B cell (primary cell): ENCODE results near the gene HDHD3. TPM values are rescaled to one million over a fixed set of nuclear protein-coding genes. Genes with fewer than 3 reads are reported as not detected.

Source experiments
- ATAC-seq: fragments of 200-7000 bp; cut with Tn5 transposase; one replicate; pipeline ENCODE4 v1.10.0; 2021; ENCODE audit warnings: low read depth, mild to moderate bottlenecking, moderate number of reproducible peaks, moderate library complexity
- CTCF ChIA-PET: fragments of 350-600 bp; sonication (Branson Sonifier 250); formaldehyde crosslinking; loops from one replicate; lab custom pipeline; 2021; ENCODE audit warnings: antibody characterized with exemption, inconsistent platforms; lab: Charles Lee
- POLR2A ChIA-PET: fragments of 350-600 bp; sonication (Branson Sonifier 250); formaldehyde crosslinking; loops from one replicate; lab custom pipeline; 2021; ENCODE audit warnings: antibody characterized with exemption; lab: Charles Lee
- DNase-seq: peaks from one replicate; pipeline ENCODE4 v3.0.0; 2013
- H2AFZ ChIP-seq: 2 replicates; pipeline ENCODE4 v1.6.1; 2012; ENCODE audit warnings: mild to moderate bottlenecking, low read depth, low read length; ENCODE audit not compliant: insufficient read depth, poor library complexity, severe bottlenecking
- H3K27ac ChIP-seq, 2 donors: 1 replicate in 1 of 2; 2 replicates in 1 of 2; pipeline ENCODE4 v1.5.1; 2012 to 2013; ENCODE audit warnings: low read length in 2 of 2, mild to moderate bottlenecking in 2 of 2, moderate library complexity in 1 of 2
- H3K27me3 ChIP-seq, 4 experiments: fragments of 200-600 bp in 1 of 4; sonication (generic) in 1 of 4; replicated peaks in 1 of 4; 1 replicate in 2 of 4; 2 replicates in 2 of 4; pipeline versions ENCODE4 v1.6.1 to v1.7.0; 2013 to 2016; ENCODE audit warnings: low read length in 3 of 4, mild to moderate bottlenecking in 2 of 4, mixed read lengths in 1 of 4, moderate library complexity in 1 of 4; ENCODE audit not compliant: insufficient read depth in 4 of 4, control insufficient read depth in 3 of 4; ENCODE audit errors: control extremely low read depth in 1 of 4
- H3K36me3 ChIP-seq, 2 experiments: replicated peaks in 1 of 2; 1 replicate in 1 of 2; 2 replicates in 1 of 2; pipeline versions ENCODE4 v1.6.1 to v1.7.1; 2013; ENCODE audit warnings: low read length in 1 of 2; ENCODE audit not compliant: insufficient read depth in 2 of 2, control insufficient read depth in 1 of 2; ENCODE audit errors: control extremely low read depth in 1 of 2, extremely low read depth in 1 of 2
- H3K4me1 ChIP-seq, 2 donors: fragments of 200-600 bp in 1 of 2; sonication (generic) in 1 of 2; 1 replicate in 1 of 2; 2 replicates in 1 of 2; pipeline versions ENCODE4 v1.5.1 to v1.6.1; 2013 to 2017; ENCODE audit warnings: low read length in 2 of 2; ENCODE audit not compliant: control insufficient read depth in 2 of 2, insufficient read depth in 2 of 2
- H3K4me2 ChIP-seq: replicated peaks from 2 replicates; pipeline ENCODE3; 2012; ENCODE audit warnings: mild to moderate bottlenecking, low read depth, low read length; ENCODE audit not compliant: poor library complexity, severe bottlenecking
- H3K4me3 ChIP-seq, 5 experiments: fragments of 200-600 bp in 1 of 5; sonication (generic) in 1 of 5; 1 replicate in 3 of 5; 2 replicates in 2 of 5; pipeline versions ENCODE4 v1.5.1 to v1.7.0; 2011 to 2016; ENCODE audit warnings: low read length in 4 of 5, mild to moderate bottlenecking in 4 of 5, low read depth in 2 of 5, control low read depth in 1 of 5, moderate library complexity in 1 of 5; ENCODE audit not compliant: insufficient read depth in 1 of 5; ENCODE audit errors: control extremely low read depth in 1 of 5, extremely low read depth in 1 of 5
- H3K79me2 ChIP-seq: fragments of 200-600 bp; sonication (generic); one replicate; pipeline ENCODE4 v1.6.0; 2016; ENCODE audit warnings: low read length; ENCODE audit not compliant: control insufficient read depth, insufficient read depth
- H3K9ac ChIP-seq: fragments of 200-600 bp; sonication (generic); 2 replicates; pipeline ENCODE4 v1.6.1; 2017; ENCODE audit warnings: mild to moderate bottlenecking, low read length, moderate library complexity
- H3K9me3 ChIP-seq, 3 donors: one replicate each; pipeline versions ENCODE4 v1.6.1 to v1.7.1; 2013; ENCODE audit warnings: low read length in 2 of 3; ENCODE audit not compliant: control insufficient read depth in 2 of 3, insufficient read depth in 1 of 3; ENCODE audit errors: control extremely low read depth in 1 of 3
- H4K20me1 ChIP-seq: 2 replicates; pipeline ENCODE4 v1.6.0; 2012; ENCODE audit warnings: mild to moderate bottlenecking, low read length; ENCODE audit not compliant: insufficient read depth, control insufficient read depth, poor library complexity, severe bottlenecking
- H3K27ac Mint-ChIP-seq: one replicate; pipeline ENCODE4 v1.8.0; 2021; ENCODE audit warnings: mixed read lengths
- H3K27me3 Mint-ChIP-seq: one replicate; pipeline ENCODE4 v1.8.0; 2021; ENCODE audit warnings: mixed read lengths
- H3K4me1 Mint-ChIP-seq: one replicate; pipeline ENCODE4 v1.8.0; 2021; ENCODE audit warnings: mixed read lengths
- H3K4me3 Mint-ChIP-seq: one replicate; pipeline ENCODE4 v1.8.0; 2021; ENCODE audit warnings: mixed read lengths
- H3K9me3 Mint-ChIP-seq: one replicate; pipeline ENCODE4 v1.8.0; 2022; ENCODE audit warnings: mixed read lengths; ENCODE audit not compliant: insufficient read depth
- CTCF ChIP-seq: fragments of 200-600 bp; IDR thresholded peaks from one replicate; pipeline ENCODE4 v1.8.0; 2022; ENCODE audit warnings: antibody characterized with exemption, mild to moderate bottlenecking
- EZH2 ChIP-seq: IDR thresholded peaks from 2 replicates; pipeline ENCODE4 v1.6.1; 2012; ENCODE audit warnings: borderline replicate concordance, low read depth, mild to moderate bottlenecking, moderate library complexity, low read length; ENCODE audit not compliant: insufficient read depth, poor library complexity, severe bottlenecking
- WGBS: methylation state at CpG from one replicate; pipeline ENCODE4 v1.1.5; 2013; ENCODE audit warnings: missing lambda C conversion rate; ENCODE audit not compliant: insufficient coverage; 5-methylcytosine and 5-hydroxymethylcytosine counted together
- intact Hi-C: fragments of 100-400 bp; cut with micrococcal nuclease; formaldehyde crosslinking; loops from one replicate; pipeline ENCODE4 v1.10.0; 2022
- polyA plus RNA-seq: library from polyadenylated mRNA; depleted of rRNA; stranded (reverse); fragments of >200 nt; gene quantifications from 2 replicates; pipeline ENCODE4 v1.2.3, GENCODE V29; 2012
- total RNA-seq, 2 donors: library from RNA; stranded (reverse); fragments of 120-200 nt in 1 of 2; gene quantifications; 1 replicate in 1 of 2; 2 replicates in 1 of 2; pipeline versions ENCODE4 v1.2.3 to v1.2.4, GENCODE V29; 2013 to 2022

Gene HDHD3
- total and polyA plus RNA-seq, 2 donors (not counting 1 experiment from before 2014, with no cell fraction given): 26.2 to 36.3 TPM

- H3K27me3 Mint-ChIP-seq: peaks cover 13% of the 10 kb centered on the region
Observed at GRCh38 chr9:113355040-113355596, 21.7 kb downstream of the HDHD3 start.

More at GRCh38 chr9:113355040-113355596, 21.7 kb downstream of the HDHD3 start:
- H3K9me3 Mint-ChIP-seq: no peaks in the 10 kb centered on the region
- Histone ChIP-seq H3K79me2 (no peaks in the 10 kb centered on the region), H3K9me3 (no peaks in the 10 kb centered on the region), H3K4me3 (no peak overlapping the region), H3K4me1 (peaks cover 12 to 15% of the 10 kb centered on the region in 2 donors), H3K9ac (no peak overlapping the region), H4K20me1 (no peaks in the 10 kb centered on the region), H3K27me3 (peaks cover 0 to 13% (median 0%) of the 10 kb centered on the region in 4 experiments), H3K4me2 (no peak overlapping the region), H2AFZ (no peak overlapping the region), H3K36me3 (no peaks in the 10 kb centered on the region), H3K27ac (no peak overlapping the region)
- intact Hi-C loops: no loop called here
- H3K4me3 Mint-ChIP-seq: no peak overlapping the region
- CTCF ChIA-PET: no interaction called here
- DNase-seq (no peak), ATAC-seq (no peak)
- TF ChIP-seq CTCF (no peak), EZH2 (no peak)
- no peak overlapping the region for H3K27ac Mint-ChIP-seq
- H3K4me1 Mint-ChIP-seq: peaks cover 16% of the 10 kb centered on the region
- POLR2A ChIA-PET: no interaction called here
- WGBS: 92% methylated on average over 3 of the region's 4 CpGs
